Stimulated activated CD4-positive, alpha-beta T cell treated with anti-CD3 and anti-CD28 coated beads, Interleukin-12 subunit alpha, Interleukin-12 subunit beta, amount 100 ng/mL, for 4 hours (primary cell): ENCODE measurements around the gene PLA2R1.

Source experiments
- DNase-seq: peaks from one replicate; pipeline ENCODE4 v3.0.0-alpha.2; 2020

PLA2R1 gene

DNA sequence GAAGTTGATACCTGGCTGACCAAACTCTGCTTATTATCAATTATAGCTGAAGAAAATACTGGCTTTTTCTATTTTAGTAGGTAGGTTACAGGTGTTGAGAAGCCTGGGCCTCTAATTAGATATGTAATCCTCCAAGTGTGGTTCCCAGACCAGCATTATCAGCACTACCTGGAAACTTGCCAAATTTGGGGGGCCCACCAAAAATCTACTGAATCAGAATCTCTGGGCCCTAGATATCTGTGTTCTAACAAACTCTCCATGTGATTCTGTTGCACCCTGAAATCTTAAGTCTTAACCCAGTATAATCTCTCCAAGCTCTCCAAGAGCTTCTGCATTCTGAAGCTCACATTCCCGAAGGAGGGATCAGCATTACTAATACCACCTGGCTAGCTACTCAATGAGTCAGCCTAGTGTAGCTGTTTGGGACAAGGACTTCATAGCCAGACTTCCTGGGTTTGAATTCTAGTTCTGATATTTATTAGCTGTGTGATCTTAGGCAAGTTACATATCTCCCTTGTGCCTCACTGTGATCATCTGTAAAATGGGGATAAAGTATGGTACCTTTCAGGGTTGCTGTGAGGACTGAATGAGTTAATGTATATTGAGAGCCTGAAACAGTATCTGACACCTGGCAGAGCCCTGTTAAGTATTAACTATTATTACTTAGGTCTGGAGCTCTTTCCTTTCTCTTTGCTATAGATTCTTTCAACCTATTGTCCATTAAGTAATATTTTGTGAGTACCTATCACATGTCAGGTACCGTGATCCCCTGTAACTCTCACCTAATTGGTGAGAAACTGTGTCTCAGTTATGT, 170.3 kb downstream of the PLA2R1 start:
- no peak for DNase-seq

DNA sequence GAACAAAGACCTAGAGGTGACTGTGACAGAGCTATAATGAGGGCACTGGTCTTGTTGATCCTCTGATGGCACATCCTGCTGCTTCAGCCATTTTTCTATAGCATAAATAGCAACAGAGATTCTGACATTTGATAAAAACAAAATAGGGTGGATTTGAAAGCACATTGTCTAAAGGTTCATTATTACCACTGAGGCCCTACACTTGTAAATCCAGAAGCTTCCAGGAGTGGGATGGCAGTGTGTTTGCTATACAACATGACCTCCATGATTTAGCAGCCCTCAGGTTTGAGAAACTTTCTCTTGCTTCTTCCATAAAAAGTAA, 171.2 kb downstream of the PLA2R1 start:
- no peak for DNase-seq

GRCh38 chr2:159890551-159891266, 171.7 kb downstream of the PLA2R1 start:
- no peak for DNase-seq

DNA sequence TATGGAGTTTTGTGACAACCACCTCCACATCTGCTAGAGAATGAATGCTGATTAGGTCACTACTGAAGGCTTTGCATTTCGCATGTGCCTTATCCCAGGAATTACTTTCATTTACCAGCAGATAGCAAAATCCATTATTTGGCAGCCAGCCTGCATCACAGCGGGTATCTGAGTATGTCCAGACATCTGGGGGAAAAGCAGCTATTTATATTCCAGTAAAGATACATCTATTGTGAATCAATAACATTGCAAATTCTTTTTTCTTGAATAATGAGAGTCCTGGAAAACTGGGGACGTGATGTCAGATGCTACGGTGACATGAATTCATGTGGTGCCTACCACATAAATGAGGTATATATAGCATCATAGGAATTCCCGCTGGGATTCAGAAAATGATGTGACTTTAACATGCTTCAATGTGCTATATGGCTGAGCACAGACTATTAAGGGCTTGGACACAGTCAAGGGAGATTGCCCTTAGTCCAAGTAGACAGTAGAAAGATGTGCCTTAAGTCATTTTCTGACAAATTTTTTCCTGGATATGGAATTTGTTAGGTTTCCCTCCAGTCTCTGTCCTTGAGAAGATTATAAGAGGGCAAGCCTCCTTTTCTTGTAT, 180.2 kb downstream of the PLA2R1 start:
- no peak for DNase-seq
